HEK293T (cell line): ENCODE measurements around the gene TCF25.

Source experiments
- CTCF ChIA-PET: fragments of 350-600 bp; formaldehyde crosslinking; extraction: SDS; loops from one replicate; lab custom pipeline; 2021; ENCODE audit warnings: antibody characterized with exemption, inconsistent platforms; lab: Yijun Ruan, JAX
- POLR2A ChIA-PET: fragments of 350-600 bp; formaldehyde crosslinking; extraction: SDS; loops from one replicate; lab custom pipeline; 2020; ENCODE audit warnings: antibody characterized with exemption, inconsistent platforms; lab: Yijun Ruan, JAX
- DNase-seq: peaks from one replicate; pipeline ENCODE4 v3.0.0; 2012; ENCODE audit warnings: mixed read lengths; ENCODE audit errors: extremely low spot score
- ARNT ChIP-seq: fragments of 450-650 bp; IDR thresholded peaks from 2 replicates; pipeline ENCODE4 v1.6.1; 2017; ENCODE audit warnings: mild to moderate bottlenecking
- BHLHE40 ChIP-seq: fragments of 450-650 bp; IDR thresholded peaks from 2 replicates; pipeline ENCODE4 v1.6.1; 2016; ENCODE audit warnings: mild to moderate bottlenecking, moderate library complexity, borderline replicate concordance
- CTBP1 ChIP-seq: fragments of 450-650 bp; IDR thresholded peaks from 2 replicates; pipeline ENCODE4 v1.6.1; 2016; ENCODE audit warnings: borderline replicate concordance
- ELF4 ChIP-seq: fragments of 450-650 bp; IDR thresholded peaks from 2 replicates; pipeline ENCODE4 v1.6.1; 2017; ENCODE audit warnings: antibody characterized with exemption
- FOXA1 ChIP-seq: fragments of 450-650 bp; IDR thresholded peaks from 2 replicates; pipeline ENCODE4 v1.6.1; 2016; ENCODE audit warnings: mild to moderate bottlenecking
- FOXK2 ChIP-seq: fragments of 450-650 bp; IDR thresholded peaks from 2 replicates; pipeline ENCODE4 v1.6.1; 2016; ENCODE audit warnings: mild to moderate bottlenecking
- FOXM1 ChIP-seq: fragments of 450-650 bp; IDR thresholded peaks from 2 replicates; pipeline ENCODE4 v1.6.1; 2017; ENCODE audit warnings: mild to moderate bottlenecking, borderline replicate concordance
- HDGF ChIP-seq: fragments of 450-650 bp; IDR thresholded peaks from 2 replicates; pipeline ENCODE4 v1.6.1; 2017; ENCODE audit warnings: antibody characterized with exemption, borderline replicate concordance
- L3MBTL2 ChIP-seq: fragments of 450-650 bp; conservative IDR thresholded peaks from 2 replicates; pipeline ENCODE4 v1.6.1; 2016; ENCODE audit warnings: mild to moderate bottlenecking
- LEF1 ChIP-seq: fragments of 450-650 bp; IDR thresholded peaks from 2 replicates; pipeline ENCODE4 v1.6.1; 2017; ENCODE audit warnings: mild to moderate bottlenecking, borderline replicate concordance
- NFRKB ChIP-seq: fragments of 450-650 bp; IDR thresholded peaks from 2 replicates; pipeline ENCODE4 v1.6.1; 2016; ENCODE audit warnings: mild to moderate bottlenecking, moderate library complexity
- SP1 ChIP-seq: fragments of 450-650 bp; IDR thresholded peaks from 2 replicates; pipeline ENCODE4 v1.6.1; 2017
- SUZ12 ChIP-seq: fragments of 450-650 bp; IDR thresholded peaks from 2 replicates; pipeline ENCODE4 v1.6.1; 2016; ENCODE audit warnings: mild to moderate bottlenecking
- TARDBP ChIP-seq: fragments of 450-650 bp; IDR thresholded peaks from 2 replicates; pipeline ENCODE4 v1.6.1; 2016
- ZNF384 ChIP-seq: fragments of 450-650 bp; IDR thresholded peaks from 2 replicates; pipeline ENCODE4 v1.6.1; 2016
- TF ChIP-seq, protein P1 (sequence below): fragments of 450-650 bp; IDR thresholded peaks from 2 replicates; pipeline ENCODE4 v1.6.1; 2016

TCF25 gene

DNA sequence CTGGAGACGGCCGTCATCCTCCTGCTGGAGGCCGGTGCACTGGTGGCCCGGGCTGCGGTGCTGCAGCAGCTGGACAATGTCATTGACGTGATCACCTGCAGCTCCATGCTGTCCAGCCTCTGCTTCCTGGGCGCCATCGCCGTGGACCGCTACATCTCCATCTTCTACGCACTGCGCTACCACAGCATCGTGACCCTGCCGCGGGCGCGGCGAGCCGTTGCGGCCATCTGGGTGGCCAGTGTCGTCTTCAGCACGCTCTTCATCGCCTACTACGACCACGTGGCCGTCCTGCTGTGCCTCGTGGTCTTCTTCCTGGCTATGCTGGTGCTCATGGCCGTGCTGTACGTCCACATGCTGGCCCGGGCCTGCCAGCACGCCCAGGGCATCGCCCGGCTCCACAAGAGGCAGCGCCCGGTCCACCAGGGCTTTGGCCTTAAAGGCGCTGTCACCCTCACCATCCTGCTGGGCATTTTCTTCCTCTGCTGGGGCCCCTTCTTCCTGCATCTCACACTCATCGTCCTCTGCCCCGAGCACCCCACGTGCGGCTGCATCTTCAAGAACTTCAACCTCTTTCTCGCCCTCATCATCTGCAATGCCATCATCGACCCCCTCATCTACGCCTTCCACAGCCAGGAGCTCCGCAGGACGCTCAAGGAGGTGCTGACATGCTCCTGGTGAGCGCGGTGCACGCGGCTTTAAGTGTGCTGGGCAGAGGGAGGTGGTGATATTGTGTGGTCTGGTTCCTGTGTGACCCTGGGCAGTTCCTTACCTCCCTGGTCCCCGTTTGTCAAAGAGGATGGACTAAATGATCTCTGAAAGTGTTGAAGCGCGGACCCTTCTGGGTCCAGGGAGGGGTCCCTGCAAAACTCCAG, 46.4 kb downstream of the TCF25 start:
- ChIA-PET POLR2A (interaction anchor here (1.4 to 1.7 kb wide), 2 partner anchors 10 to 46 kb away, joined by 4 to 9 read pairs; partner anchors contain the start of gene TCF25), CTCF (interaction anchor here (1.0 kb wide), 1 partner anchor 30 kb away, joined by 3 read pairs; no protein-coding TSS in a partner anchor)
- no peak for DNase-seq
- TF ChIP-seq CTBP1 (no peak), LEF1 (no peak), BHLHE40 (no peak), ARNT (no peak), SUZ12 (no peak), HDGF (no peak), L3MBTL2 (no peak)

DNA sequence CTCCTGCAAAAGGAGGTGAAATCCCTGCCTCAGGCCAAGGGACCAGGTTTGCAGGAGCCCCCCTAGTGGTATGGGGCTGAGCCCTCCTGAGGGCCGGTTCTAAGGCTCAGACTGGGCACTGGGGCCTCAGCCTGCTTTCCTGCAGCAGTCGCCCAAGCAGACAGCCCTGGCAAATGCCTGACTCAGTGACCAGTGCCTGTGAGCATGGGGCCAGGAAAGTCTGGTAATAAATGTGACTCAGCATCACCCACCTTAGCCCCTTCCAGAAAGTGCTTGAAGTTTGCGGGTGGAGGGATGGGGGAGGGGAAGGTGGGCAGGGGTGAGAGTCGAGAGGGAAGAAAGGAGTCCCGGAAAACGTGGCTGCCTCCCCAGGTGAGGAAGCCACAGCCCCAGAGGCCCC, 47.3 kb downstream of the TCF25 start:
- CTCF ChIA-PET: no interaction called here
- POLR2A ChIA-PET: interaction anchor here (0.6 kb wide), 1 partner anchor 47 kb away, joined by 3 read pairs; the partner anchor contains the start of gene TCF25

DNA sequence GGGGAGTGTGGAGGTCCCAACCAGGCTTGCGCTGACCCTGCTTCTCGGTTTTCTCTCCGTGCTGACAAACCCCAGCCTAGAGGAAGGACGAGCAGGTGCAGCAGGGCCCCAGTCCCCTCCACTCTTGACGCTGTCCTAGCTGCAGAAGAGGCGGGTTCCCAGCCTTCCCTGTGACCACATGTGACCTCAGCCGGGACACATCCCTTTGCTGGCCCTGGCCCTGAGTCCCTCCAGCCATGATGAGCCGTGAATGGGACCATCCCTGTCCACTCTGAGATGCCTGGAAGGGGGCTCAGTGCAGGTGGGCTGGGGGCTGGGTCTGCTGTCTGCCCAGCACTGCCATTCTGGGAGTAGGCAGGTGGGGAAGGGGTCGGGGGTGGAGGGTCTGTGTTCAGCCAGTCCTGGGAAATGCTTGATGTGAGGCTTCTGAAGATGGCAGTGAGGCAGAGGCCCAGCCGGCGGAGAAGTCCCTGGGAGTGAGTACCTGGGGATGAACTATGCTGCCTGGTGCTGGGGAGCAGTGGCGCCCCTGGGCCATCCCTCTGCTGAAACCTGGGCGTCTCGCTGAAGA, 47.8 kb downstream of the TCF25 start:
- CTCF ChIA-PET: interaction anchor here (2.2 kb wide), 1 partner anchor 11 kb away, joined by 16 read pairs; no protein-coding TSS in a partner anchor
- no peak for DNase-seq
- POLR2A ChIA-PET: interaction anchor here (0.6 to 5.1 kb wide), 7 partner anchors 11 to 48 kb away, joined by 3 to 34 read pairs (median 7); partner anchors contain the start of gene TCF25
- TF ChIP-seq L3MBTL2 (no peak), HDGF (no peak), ELF4 (no peak), NFRKB (no peak), BHLHE40 (no peak), ARNT (no peak), FOXK2 (no peak), TARDBP (no peak), CTBP1 (no peak), LEF1 (no peak), ZNF384 (no peak), FOXA1 (no peak), FOXM1 (no peak)

More for the DNA sequence above, 47.3 kb downstream of the TCF25 start:
- TF ChIP-seq L3MBTL2 (no peak), ARNT (no peak), FOXA1 (no peak), BHLHE40 (no peak), ZNF384 (no peak), CTBP1 (no peak), TARDBP (no peak), HDGF (no peak), NFRKB (no peak), ELF4 (no peak), SP1 (no peak), SUZ12 (no peak), FOXM1 (no peak), FOXK2 (no peak), LEF1 (no peak)
- TF ChIP-seq, protein P1, sequence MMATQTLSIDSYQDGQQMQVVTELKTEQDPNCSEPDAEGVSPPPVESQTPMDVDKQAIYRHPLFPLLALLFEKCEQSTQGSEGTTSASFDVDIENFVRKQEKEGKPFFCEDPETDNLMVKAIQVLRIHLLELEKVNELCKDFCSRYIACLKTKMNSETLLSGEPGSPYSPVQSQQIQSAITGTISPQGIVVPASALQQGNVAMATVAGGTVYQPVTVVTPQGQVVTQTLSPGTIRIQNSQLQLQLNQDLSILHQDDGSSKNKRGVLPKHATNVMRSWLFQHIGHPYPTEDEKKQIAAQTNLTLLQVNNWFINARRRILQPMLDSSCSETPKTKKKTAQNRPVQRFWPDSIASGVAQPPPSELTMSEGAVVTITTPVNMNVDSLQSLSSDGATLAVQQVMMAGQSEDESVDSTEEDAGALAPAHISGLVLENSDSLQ: no peak
- no peak for DNase-seq

DNA sequence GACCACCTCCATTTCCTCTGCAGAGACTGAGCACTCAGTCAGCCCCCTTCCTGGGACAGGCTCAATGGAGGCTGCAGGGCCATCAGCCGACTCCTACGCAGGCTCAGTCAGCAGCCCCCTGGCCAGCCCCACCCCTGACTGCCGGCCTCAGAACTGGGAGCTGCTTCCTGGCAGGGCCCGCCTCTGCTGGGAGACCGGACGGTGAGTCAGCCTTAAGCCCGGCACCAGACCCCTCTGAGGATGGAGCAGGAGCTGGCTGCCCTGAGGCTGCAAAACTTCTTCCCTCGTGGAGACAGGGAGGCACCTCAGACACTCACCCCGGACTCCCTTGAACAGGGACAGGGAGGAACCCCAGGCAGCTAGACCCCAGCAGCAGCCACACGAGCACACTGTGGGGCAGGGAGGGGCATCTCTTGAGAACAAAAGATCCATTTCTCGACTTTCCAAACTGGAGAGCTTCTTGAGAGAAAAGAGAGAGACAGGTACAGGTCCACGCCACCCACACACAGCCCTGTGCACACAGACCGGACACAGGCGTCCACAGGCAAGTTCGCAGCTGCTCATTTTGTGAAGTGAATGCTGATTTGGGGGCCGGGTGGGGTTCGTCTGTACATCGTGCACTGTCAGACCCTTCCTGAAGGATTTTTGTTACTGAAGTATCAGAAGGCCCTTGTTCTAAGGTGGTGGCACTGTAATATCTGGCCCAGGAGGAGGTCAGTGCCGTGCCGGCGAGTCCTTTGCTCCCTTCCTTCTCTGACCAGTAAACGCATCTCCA, 48.5 kb downstream of the TCF25 start:
- ChIA-PET CTCF (interaction anchor here (1.6 to 2.2 kb wide), 2 partner anchors 11 to 14 kb away, joined by 8 to 16 read pairs; no protein-coding TSS in a partner anchor), POLR2A (interaction anchor here (0.8 to 5.1 kb wide), 8 partner anchors 10 to 99 kb away, joined by 3 to 34 read pairs (median 7); partner anchors contain the start of gene TCF25)
- peak; percentile 41 for DNase-seq
- no peak for TF ChIP-seq BHLHE40
- no peak for TF ChIP-seq SUZ12
- TF ChIP-seq L3MBTL2: no peak
- no peak for TF ChIP-seq ELF4
- TF ChIP-seq FOXK2: no peak
- no peak for TF ChIP-seq FOXA1
- TF ChIP-seq CTBP1: no peak
- no peak for TF ChIP-seq TARDBP
- TF ChIP-seq SP1: no peak
- TF ChIP-seq, protein P1: no peak
- no peak for TF ChIP-seq ZNF384
- no peak for TF ChIP-seq ARNT
- TF ChIP-seq LEF1: no peak
- TF ChIP-seq FOXM1: no peak
- TF ChIP-seq NFRKB: no peak
- TF ChIP-seq HDGF: no peak

DNA sequence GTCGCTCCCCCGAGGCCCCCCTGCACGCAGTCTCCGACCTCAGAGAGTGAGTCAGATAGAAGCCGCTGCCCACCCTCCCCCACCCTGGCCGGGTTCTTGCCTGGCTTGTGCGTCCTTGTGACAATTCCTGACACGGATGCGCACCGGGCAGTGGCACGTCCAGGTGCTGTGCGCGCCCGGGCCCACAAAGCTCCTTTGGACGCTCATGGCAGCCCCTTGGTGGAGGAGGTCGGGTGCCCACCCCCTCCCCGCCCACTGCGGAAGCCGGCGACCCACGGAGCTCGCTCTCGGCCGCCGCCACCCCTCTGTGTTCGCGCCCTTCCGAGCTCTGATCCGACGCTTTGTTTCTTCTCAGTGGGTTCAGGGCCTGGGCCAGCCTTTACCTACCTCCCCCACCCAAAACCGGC, 49.1 kb downstream of the TCF25 start:
- no peak for TF ChIP-seq BHLHE40
- TF ChIP-seq SUZ12: no peak
- no peak; the same call in 1 of the 2 replicates for TF ChIP-seq L3MBTL2
- no peak for TF ChIP-seq FOXM1
- TF ChIP-seq ELF4: no peak
- TF ChIP-seq HDGF: no peak
- no peak for TF ChIP-seq FOXK2
- TF ChIP-seq, protein P1: no peak
- TF ChIP-seq TARDBP: no peak
- TF ChIP-seq NFRKB: no peak
- TF ChIP-seq CTBP1: no peak
- no peak for TF ChIP-seq ZNF384
- TF ChIP-seq FOXA1: no peak
- no peak for TF ChIP-seq SP1
- no peak for TF ChIP-seq LEF1
- ChIA-PET CTCF (interaction anchor here (1.6 to 2.2 kb wide), 2 partner anchors 12 to 14 kb away, joined by 8 to 16 read pairs; no protein-coding TSS in a partner anchor), POLR2A (interaction anchor here (0.6 to 5.1 kb wide), 9 partner anchors 10 to 212 kb away, joined by 3 to 34 read pairs (median 7); partner anchors contain the start of gene TCF25)
- no peak for DNase-seq
